Neuronal stem cell (in vitro differentiated cells): ENCODE data around the gene MRPL18. TPM values are rescaled to one million over a fixed set of nuclear protein-coding genes. Genes with fewer than 3 reads are reported as not detected.

Experiments
- DNase-seq: peaks from one replicate; pipeline ENCODE4 v3.0.0-alpha.2; 2013; ENCODE audit warnings: low spot score
- H2AFZ ChIP-seq: one replicate; pipeline ENCODE4 v1.6.1; 2013; ENCODE audit warnings: mild to moderate bottlenecking, low read length, inconsistent platforms
- H2AK5ac ChIP-seq: 2 replicates; pipeline ENCODE4 v1.6.1; 2013; ENCODE audit warnings: low read depth, mild to moderate bottlenecking, inconsistent platforms, low read length, moderate library complexity, mixed read lengths
- H2BK120ac ChIP-seq: 2 replicates; pipeline ENCODE4 v1.6.1; 2013; ENCODE audit warnings: low read depth, mild to moderate bottlenecking, inconsistent platforms, low read length, moderate library complexity, mixed read lengths
- H2BK12ac ChIP-seq: one replicate; pipeline ENCODE4 v1.6.1; 2013; ENCODE audit warnings: low read length, inconsistent platforms
- H2BK15ac ChIP-seq: 2 replicates; pipeline ENCODE4 v1.6.1; 2013; ENCODE audit warnings: mild to moderate bottlenecking, low read length, inconsistent platforms, mixed read lengths
- H2BK5ac ChIP-seq: one replicate; pipeline ENCODE4 v1.6.1; 2013; ENCODE audit warnings: inconsistent platforms, mild to moderate bottlenecking, low read length, moderate library complexity
- H3K14ac ChIP-seq: one replicate; pipeline ENCODE4 v1.6.1; 2013; ENCODE audit warnings: low read length, inconsistent platforms
- H3K18ac ChIP-seq: 2 replicates; pipeline ENCODE4 v1.6.1; 2013; ENCODE audit warnings: low read length, inconsistent platforms
- H3K23ac ChIP-seq: 2 replicates; pipeline ENCODE4 v1.6.1; 2013; ENCODE audit warnings: low read depth, mild to moderate bottlenecking, mixed read lengths, low read length, inconsistent platforms; ENCODE audit not compliant: poor library complexity
- H3K27ac ChIP-seq: replicated peaks from 3 replicates; pipeline ENCODE4 v1.5.1; 2013; ENCODE audit warnings: low read length, inconsistent platforms
- H3K27me3 ChIP-seq, 3 experiments: 2 replicates each; pipeline ENCODE4 v1.6.1; 2013; ENCODE audit warnings: low read length in 3 of 3, mild to moderate bottlenecking in 2 of 3, inconsistent platforms in 1 of 3, low read depth in 1 of 3, mixed read lengths in 1 of 3, moderate library complexity in 1 of 3; ENCODE audit not compliant: control insufficient read depth in 3 of 3, insufficient read depth in 3 of 3
- H3K36me3 ChIP-seq, 2 donors: replicated peaks in 1 of 2; 2 replicates each; pipeline ENCODE4 v1.6.1; 2013; ENCODE audit warnings: low read length in 2 of 2; ENCODE audit not compliant: control insufficient read depth in 2 of 2, insufficient read depth in 2 of 2
- H3K4ac ChIP-seq: 2 replicates; pipeline ENCODE4 v1.6.1; 2013; ENCODE audit warnings: inconsistent platforms, mild to moderate bottlenecking, low read length, moderate library complexity
- H3K4me1 ChIP-seq, 2 donors: 1 replicate in 1 of 2; 2 replicates in 1 of 2; pipeline ENCODE4 v1.6.1; 2013; ENCODE audit warnings: low read length in 2 of 2, low read depth in 1 of 2; ENCODE audit not compliant: control insufficient read depth in 2 of 2, insufficient read depth in 1 of 2
- H3K4me2 ChIP-seq: one replicate; pipeline ENCODE4 v1.6.1; 2013; ENCODE audit warnings: mild to moderate bottlenecking, low read length, inconsistent platforms; ENCODE audit not compliant: insufficient read depth, poor library complexity, severe bottlenecking
- H3K4me3 ChIP-seq, 2 donors: 2 replicates each; pipeline ENCODE4 v1.5.1; 2013; ENCODE audit warnings: low read length in 2 of 2, mild to moderate bottlenecking in 2 of 2, inconsistent platforms in 1 of 2, moderate library complexity in 1 of 2
- H3K79me1 ChIP-seq: one replicate; pipeline ENCODE4 v1.6.1; 2013; ENCODE audit warnings: low read depth, mild to moderate bottlenecking, inconsistent platforms, low read length, moderate library complexity
- H3K9ac ChIP-seq: one replicate; pipeline ENCODE4 v1.6.1; 2013; ENCODE audit warnings: mild to moderate bottlenecking, low read depth, low read length, inconsistent platforms; ENCODE audit not compliant: poor library complexity
- H3K9me3 ChIP-seq, 2 donors: replicated peaks in 1 of 2; 2 replicates each; pipeline versions ENCODE3 to v1.6.1; 2013; ENCODE audit warnings: low read length in 2 of 2, mild to moderate bottlenecking in 2 of 2, inconsistent platforms in 1 of 2, low read depth in 1 of 2, mixed read lengths in 1 of 2, moderate library complexity in 1 of 2; ENCODE audit not compliant: control insufficient read depth in 2 of 2, insufficient read depth in 1 of 2
- H4K8ac ChIP-seq: one replicate; pipeline ENCODE4 v1.6.1; 2013; ENCODE audit warnings: low read depth, mild to moderate bottlenecking, inconsistent platforms, low read length, moderate library complexity
- H4K91ac ChIP-seq: one replicate; pipeline ENCODE4 v1.6.1; 2013; ENCODE audit warnings: low read length, low read depth, mild to moderate bottlenecking, inconsistent platforms; ENCODE audit not compliant: poor library complexity
- WGBS, 2 donors: extraction: QIAGEN DNeasy Blood & Tissue Kit; methylation state at CpG; one replicate each; pipeline ENCODE4 v1.1.7; 2013; ENCODE audit warnings: missing lambda C conversion rate in 2 of 2, mixed read lengths in 1 of 2; ENCODE audit not compliant: insufficient read length in 2 of 2, insufficient replicate concordance in 1 of 2; ENCODE audit errors: extremely low coverage in 2 of 2; 5-methylcytosine and 5-hydroxymethylcytosine counted together
- polyA plus RNA-seq, 2 experiments: library from polyadenylated mRNA; stranded (reverse); fragments of 200-250 nt; gene quantifications; one replicate each; pipeline ENCODE4 v1.2.3, GENCODE V29; 2013

MRPL18 gene
- 49.9 TPM for polyA plus RNA-seq (2013, experiment 1 of 2)
- polyA plus RNA-seq (2013, experiment 2 of 2), result 51.2 TPM

DNA sequence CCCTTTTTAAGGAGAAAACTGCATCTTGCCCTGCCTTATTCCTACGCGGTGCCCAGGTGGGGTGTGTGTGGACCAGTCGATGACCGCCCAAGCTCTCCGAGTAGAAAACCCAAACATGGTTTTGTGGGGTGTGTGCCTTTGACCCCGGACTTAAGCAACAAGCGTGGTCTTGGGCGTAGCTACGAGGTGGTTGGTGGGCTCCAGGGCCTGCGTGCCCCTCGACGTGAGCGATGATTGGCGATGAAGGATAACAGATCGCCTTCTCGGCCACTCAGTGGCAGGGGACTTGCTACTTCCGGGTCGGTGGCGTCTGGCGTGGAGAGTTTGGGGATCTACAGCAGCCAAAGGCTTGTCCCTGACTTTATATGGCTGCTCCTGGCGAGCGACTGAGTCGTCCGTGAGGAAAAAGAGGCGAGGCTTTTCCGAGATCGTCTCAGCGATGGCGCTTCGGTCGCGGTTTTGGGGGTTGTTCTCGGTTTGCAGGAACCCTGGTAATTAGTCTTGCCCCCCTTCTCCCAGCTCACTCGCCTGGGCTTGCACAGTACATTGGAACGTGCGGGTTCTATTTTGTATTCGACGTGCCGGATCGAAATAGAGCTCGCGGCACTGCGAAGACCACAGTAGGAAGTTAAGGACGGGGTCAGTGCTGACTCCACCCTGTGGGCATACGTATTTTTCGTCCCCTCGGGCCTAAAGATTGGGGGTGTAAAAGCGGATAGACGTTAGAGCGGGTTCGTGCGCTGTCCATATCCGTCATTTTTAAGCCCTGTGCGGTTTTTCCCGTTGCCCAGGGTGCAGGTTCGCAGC is at the start of gene MRPL18:
TSS of gene MRPL18 (plus strand) at position 319 of the 807 bp plus-strand sequence. CDS start at position 440, 121 bp downstream.
- H3K23ac ChIP-seq, result peak within 1 kb of the TSS; percentile 99
- H3K9me3 ChIP-seq, result no peaks in the 10 kb centered on the region
- WGBS, 2 donors, result no CpG with 5 or more reads among the region's 56 CpGs
- H3K27ac ChIP-seq, result peak within 1 kb of the TSS; percentile 86
- peak; percentile 92 for DNase-seq
- H2AK5ac ChIP-seq, result peak within 1 kb of the TSS; percentile 99
- H2BK15ac ChIP-seq, result peak within 1 kb of the TSS; percentile 89
- no peak within 1 kb of the TSS for H2BK12ac ChIP-seq
- H3K9ac ChIP-seq, result peak within 1 kb of the TSS; percentile 100
- H3K4me1 ChIP-seq, result peaks cover 6 to 15% of the 10 kb centered on the region in 2 donors
- no peak within 1 kb of the TSS for H2BK120ac ChIP-seq
- H4K91ac ChIP-seq, result peak within 1 kb of the TSS; percentile 24
- peak within 1 kb of the TSS; percentile 91 for H2AFZ ChIP-seq
- peaks cover 6 to 71% of the 10 kb centered on the region in 2 donors for H3K36me3 ChIP-seq
- no peak within 1 kb of the TSS for H4K8ac ChIP-seq
- peak within 1 kb of the TSS; percentile 94 for H3K14ac ChIP-seq
- H3K27me3 ChIP-seq, result no peaks in the 10 kb centered on the region
- H3K18ac ChIP-seq, result peak within 1 kb of the TSS; percentile 99
- peak within 1 kb of the TSS; percentile 89 to 100 for H3K4me3 ChIP-seq
- peak within 1 kb of the TSS; percentile 77 for H3K4me2 ChIP-seq
- H2BK5ac ChIP-seq, result peak within 1 kb of the TSS; percentile 98
- H3K79me1 ChIP-seq, result peaks cover 10% of the 10 kb centered on the region
- peak within 1 kb of the TSS; percentile 89 for H3K4ac ChIP-seq

DNA sequence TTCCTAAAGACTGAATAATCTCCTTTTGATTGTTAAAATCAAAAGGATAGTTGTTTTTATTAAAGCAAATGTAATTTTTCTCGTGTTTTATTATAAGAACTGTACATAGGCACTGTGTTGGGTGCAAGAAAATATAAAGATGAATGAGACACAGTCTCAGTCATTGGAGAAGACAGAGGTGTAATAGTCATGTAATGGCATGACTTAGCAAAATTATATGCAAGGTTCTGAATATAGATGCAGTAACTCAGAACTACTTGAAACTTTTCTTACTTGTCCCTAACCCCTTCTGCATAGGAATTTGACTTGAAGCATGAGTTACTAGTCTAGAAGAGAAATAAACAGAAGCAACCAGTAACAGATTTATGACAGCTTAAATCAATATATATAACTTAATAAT is 48.1 kb upstream of the MRPL18 start:
- Histone ChIP-seq H3K4me3 (no peak overlapping the region), H3K27me3 (no peaks in the 10 kb centered on the region), H3K23ac (no peak overlapping the region), H2AK5ac (no peak overlapping the region), H2BK5ac (no peak overlapping the region), H4K8ac (no peak overlapping the region), H3K36me3 (peaks cover 28 to 100% of the 10 kb centered on the region in 2 donors), H3K79me1 (peaks cover 3% of the 10 kb centered on the region), H3K4me1 (no peaks in the 10 kb centered on the region), H3K14ac (no peak overlapping the region), H2AFZ (no peak overlapping the region), H3K9ac (no peak overlapping the region), H2BK12ac (no peak overlapping the region), H3K4me2 (no peak overlapping the region), H3K18ac (no peak overlapping the region), H3K27ac (no peak overlapping the region), H3K9me3 (no peaks in the 10 kb centered on the region), H2BK15ac (no peak overlapping the region), H2BK120ac (no peak overlapping the region), H3K4ac (no peak overlapping the region), H4K91ac (no peak overlapping the region)
- DNase-seq, result no peak
- WGBS, 2 donors, result no CpG with 5 or more reads among the region's 1 CpG

DNA sequence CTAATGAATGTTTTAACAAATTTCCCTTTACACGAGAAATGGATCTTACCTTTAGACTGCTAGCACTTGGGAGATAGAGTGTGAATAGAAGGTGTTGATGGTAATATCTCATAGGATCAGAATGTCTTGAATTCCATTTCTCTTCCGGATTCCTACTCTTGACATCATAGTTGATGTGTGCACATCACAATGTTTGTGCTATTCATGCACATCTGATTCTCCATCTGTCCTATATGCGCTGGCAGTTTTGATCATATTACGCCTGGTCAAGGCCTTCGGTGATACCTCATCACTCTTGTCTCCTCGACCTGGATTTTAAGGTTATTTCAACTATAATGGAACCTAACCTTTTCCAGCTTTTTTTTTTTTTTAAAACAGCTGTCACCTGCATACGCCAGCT is 45.2 kb upstream of the MRPL18 start:
- H4K8ac ChIP-seq, result no peak overlapping the region
- H3K9me3 ChIP-seq, result no peaks in the 10 kb centered on the region
- H2BK15ac ChIP-seq, result no peak overlapping the region
- no peak overlapping the region for H3K14ac ChIP-seq
- H3K4ac ChIP-seq, result no peak overlapping the region
- H2BK5ac ChIP-seq, result no peak overlapping the region
- H3K27me3 ChIP-seq, result no peaks in the 10 kb centered on the region
- no CpG with 5 or more reads among the region's 7 CpGs for WGBS, 2 donors
- H3K27ac ChIP-seq, result no peak overlapping the region
- peaks cover 32 to 100% of the 10 kb centered on the region in 2 donors for H3K36me3 ChIP-seq
- no peak overlapping the region for H3K23ac ChIP-seq
- no peaks in the 10 kb centered on the region for H3K4me1 ChIP-seq
- H3K9ac ChIP-seq, result no peak overlapping the region
- H3K79me1 ChIP-seq, result no peaks in the 10 kb centered on the region
- no peak overlapping the region for H3K4me3 ChIP-seq
- no peak overlapping the region for H2BK12ac ChIP-seq
- H4K91ac ChIP-seq, result no peak overlapping the region
- H3K18ac ChIP-seq, result no peak overlapping the region
- H2AFZ ChIP-seq, result no peak overlapping the region
- H2AK5ac ChIP-seq, result no peak overlapping the region
- H3K4me2 ChIP-seq, result no peak overlapping the region
- DNase-seq, result no peak
- no peak overlapping the region for H2BK120ac ChIP-seq

DNA sequence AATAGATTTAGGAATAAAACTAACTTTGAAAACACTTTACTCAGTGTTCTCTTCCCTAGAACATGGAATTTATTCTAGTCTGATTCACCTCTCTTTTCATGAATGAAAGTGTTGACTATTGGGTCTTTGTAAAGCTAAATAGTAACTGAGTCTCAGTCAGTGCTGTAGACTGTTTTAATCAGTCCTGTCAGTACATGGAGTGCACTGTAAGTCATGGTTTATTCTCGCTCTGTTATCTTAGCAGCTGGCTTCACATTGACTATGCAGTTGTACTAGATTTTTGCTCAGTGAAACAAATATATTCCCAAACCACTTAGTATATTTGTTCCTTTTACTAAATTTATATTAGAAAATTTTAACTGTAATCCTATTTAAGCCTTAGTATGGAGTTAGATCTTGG is 43.5 kb upstream of the MRPL18 start:
- Histone ChIP-seq H3K14ac (no peak overlapping the region), H3K79me1 (no peaks in the 10 kb centered on the region), H2BK120ac (no peak overlapping the region), H4K8ac (no peak overlapping the region), H3K4me1 (no peaks in the 10 kb centered on the region), H3K4me3 (no peak overlapping the region), H2BK15ac (no peak overlapping the region), H3K36me3 (peaks cover 35 to 100% of the 10 kb centered on the region in 2 donors), H3K23ac (no peak overlapping the region), H2BK5ac (no peak overlapping the region), H3K4me2 (no peak overlapping the region), H2AFZ (no peak overlapping the region), H3K18ac (no peak overlapping the region), H3K4ac (no peak overlapping the region), H2BK12ac (no peak overlapping the region), H4K91ac (no peak overlapping the region), H2AK5ac (no peak overlapping the region), H3K27me3 (no peaks in the 10 kb centered on the region), H3K9me3 (no peaks in the 10 kb centered on the region), H3K9ac (no peak overlapping the region), H3K27ac (no peak overlapping the region)
- no peak for DNase-seq
- no CpG with 5 or more reads among the region's 1 CpG for WGBS, 2 donors
